Measurements from ENCODE around the gene NTM.

The NTM gene

GRCh38 chr11:131572423-131572822, 202.0 kb downstream of the NTM start:
- no peak for DNase-seq

DNA sequence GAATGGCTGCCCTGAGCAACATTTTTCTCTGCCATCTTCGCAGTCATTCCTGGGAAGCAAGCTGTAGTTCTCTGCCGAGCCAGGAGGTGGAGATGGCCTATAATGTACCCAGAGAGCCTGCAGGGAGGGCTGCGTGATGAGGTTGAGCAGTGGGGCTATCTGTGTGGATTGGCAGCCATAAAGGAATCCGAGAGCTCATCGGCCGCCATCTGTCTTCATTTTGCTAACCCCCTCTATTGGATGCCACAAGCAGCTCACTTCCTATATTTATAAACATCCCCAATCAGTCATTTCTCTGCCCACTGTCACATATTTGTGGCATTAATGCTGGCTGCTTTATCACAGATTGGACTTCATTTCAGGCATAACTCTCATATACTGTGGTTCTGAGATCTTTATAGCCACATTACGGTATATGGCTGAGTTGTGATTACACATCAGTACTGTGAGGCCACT, 209.5 kb downstream of the NTM start:
- DNase-seq: no peak

DNA sequence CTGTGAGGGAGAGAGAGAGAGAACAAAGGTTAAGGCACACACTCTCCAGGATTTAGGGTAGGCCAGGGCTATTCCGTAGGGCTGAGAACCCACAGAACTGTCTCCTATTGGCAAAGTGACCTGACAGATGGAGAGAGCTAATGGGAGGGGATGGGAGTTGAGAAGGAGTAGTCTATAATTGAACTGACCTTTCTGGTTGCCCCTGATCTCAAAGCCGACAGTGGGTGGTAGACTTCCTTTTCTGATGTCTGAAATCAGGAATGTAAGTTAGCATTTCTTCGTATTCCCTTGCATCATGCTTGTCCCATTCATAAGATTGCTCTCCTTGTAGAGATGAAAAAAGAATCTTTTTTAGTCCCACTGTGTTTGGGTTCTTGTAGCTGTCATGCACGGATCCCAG, 210.1 kb downstream of the NTM start:
- DNase-seq: no peak

DNA sequence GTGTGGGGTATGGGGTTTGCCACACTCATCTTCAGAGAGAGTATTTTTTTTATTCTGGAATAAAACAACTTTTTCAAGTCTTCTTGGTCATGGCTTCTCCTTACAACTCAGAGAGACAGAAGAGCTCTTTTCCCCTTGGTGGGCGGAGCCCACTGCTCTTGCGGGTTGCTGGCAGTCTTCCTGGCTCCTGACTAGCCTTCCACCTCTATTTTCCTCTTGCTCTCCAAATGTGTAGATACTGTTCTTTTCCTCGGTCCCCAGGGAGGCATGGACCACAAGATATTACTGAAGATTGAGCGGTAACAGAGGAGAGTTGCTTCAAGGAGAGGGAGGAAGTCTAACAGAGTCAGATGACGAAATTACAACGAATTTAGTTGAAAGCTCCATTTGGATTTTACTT, 210.6 kb downstream of the NTM start:
- DNase-seq: no peak

DNA sequence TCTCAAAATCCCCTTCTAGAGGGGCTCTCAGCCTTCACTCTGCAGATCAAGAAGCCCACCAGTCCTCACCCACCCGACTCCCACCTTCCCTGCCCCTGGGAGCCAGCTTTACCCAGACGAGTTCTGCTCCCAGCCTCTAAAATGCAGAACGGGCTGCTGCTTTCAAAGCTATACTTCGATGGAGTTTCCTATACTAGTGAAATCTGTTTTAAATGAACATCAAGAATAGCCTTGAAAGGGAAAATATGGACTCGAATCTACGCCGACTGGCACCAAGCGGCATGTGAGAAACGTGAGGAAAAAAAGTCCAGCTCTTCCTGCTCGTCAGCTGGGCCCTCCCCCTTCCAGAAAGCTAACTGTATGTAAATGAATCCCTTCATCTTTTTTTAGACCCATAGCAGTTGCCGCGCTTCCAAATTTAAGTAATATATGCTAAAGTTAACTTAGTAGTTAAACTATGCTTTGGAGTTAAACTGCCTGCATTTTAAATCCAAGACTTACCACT, 211.7 kb downstream of the NTM start:
- DNase-seq: no peak

- no peak for DNase-seq
These were observed 213.0 kb downstream of the NTM start for GRCh38 chr11:131583421-131583820.

DNA sequence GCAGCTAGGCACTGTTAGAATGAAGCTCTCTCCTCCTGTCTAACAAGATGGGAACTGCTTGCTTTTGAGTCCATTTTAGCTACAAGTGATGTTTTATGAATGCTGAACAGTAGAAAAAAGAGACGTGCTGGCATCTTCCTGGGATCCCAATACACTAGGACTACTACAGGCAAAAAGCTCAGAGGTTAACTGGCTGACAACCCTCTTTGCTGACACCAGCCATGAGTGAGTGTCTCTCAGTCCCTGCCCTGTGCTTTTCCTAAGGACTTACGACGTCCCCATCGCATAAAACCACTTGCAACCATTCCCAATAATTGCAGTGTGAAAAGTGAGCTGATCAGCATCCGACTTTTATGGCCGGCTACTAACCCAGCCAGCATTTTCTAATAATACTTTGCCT, 213.5 kb downstream of the NTM start:
- no peak for DNase-seq

DNA sequence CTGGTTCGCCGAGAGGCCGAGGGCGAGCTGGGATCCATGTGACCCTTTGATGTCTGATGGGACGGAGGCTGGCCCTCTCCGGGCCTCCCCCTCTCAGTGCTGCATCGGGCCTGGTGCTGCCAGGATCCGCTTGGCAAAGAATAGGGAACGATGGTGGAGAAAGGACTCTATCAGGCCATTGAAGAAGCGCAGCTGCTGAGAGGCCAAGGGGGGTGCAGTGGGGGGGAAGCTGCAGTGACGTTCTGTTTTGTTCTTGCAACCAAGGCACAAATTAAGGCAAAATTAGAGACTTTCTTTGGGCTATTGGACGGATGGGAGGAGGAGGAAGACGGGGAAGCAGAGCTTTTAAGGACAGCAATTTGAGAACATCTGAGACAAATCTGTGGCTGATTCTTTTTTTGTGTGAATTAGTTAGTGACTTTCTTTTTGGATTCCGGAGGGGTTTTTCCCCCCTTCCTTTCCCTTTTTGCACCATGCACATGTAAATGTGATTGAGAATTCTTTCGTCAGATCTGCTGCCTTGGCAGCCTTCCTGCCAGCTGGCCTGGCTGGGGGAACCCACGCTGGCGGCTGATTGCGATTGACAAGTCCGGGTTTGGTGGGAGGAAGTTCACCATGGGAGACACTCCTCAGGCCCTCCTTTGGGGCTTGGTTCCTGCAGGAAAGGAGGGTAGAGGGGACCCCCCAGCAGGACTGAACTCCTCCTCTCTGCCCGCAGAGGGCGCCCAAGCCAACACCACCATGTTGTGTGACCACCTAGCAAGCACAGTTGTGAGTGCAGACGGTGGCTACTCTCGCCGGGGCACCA, 214.6 kb downstream of the NTM start:
- no peak for DNase-seq

DNA sequence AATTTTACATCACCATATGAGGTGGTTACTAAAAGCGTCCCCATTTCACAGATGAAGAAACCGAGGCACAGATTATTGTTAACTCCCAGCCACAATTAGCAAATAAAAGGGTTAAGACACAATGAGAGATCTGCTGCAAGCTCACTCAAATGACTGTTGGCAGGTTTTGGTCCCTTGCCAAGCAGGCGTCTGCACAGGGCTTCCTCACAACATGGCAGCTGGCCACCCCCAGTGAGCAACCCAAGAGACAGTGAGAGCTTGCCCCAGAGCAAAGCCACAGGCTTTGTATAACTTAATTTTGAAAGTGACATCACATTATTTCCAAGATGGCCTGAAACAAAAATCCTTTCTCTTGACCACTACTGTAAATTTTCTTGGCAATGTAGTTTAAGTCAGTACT, 217.6 kb downstream of the NTM start:
- no peak for DNase-seq

DNA sequence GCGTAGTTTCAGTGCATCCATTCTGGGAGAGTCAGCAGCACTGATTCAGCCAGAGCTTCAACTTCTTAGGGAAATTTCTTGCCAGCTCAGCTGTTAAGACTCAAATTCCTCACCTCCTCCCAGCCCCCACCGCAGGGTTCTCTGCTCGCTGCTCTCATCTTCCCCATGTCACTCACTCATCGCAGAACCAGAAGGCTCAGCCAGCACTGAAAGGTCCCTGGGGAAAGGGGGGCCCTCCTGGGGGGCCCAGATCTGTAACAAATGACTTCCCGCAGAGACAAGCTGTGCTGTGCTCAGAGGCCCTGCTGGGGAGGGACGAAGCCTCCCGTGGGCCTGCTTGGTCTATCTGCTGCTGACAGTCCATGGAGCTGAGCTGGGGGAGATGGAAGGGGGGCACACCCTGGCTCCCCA, 220.6 kb downstream of the NTM start:
- DNase-seq: no peak

DNA sequence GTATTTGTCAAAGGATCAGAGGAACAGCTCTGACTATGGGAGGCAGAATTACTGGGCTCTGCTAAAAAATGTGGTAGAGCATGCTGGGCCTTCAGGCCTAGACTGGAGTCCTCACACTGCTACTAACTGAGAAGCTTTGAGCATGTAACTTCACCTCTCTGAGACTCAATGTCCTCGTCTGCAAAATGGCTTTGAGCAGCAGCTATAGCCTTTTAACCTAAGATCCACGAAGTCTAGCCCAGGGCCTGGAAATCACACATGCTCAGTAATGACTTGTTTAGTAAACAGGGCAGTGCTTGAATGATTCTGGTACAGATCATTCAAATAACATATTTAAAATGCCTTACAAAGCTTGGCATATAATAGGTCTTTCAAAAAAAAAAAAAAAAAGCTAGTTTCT, 221.7 kb downstream of the NTM start:
- no peak for DNase-seq

- no peak for DNase-seq
These were observed 222.3 kb downstream of the NTM start for GRCh38 chr11:131592734-131593133.

- no peak for DNase-seq
These were observed 222.9 kb downstream of the NTM start for GRCh38 chr11:131593301-131593700.

- DNase-seq: no peak
These were observed 225.4 kb downstream of the NTM start for GRCh38 chr11:131595797-131596196.

DNA sequence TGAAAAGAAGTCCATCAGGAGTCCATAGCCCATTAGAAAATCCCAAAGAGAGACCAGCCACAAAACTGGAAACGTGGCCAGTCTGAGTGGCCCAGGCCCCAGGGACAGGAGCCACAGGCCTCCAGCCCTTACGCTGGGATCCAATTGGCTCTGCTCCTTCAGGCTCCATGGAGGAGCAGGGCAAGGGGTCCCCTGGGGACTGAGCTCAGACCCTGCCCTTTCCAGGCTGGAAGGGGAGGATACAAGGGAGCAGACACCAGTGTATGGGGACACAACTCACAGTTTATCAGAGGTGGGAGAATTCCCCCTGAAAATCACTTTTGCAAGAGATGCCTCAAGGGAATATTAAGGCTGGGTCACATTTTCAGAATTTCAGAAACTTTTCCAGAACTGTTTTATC, 227.5 kb downstream of the NTM start:
- no peak for DNase-seq

DNA sequence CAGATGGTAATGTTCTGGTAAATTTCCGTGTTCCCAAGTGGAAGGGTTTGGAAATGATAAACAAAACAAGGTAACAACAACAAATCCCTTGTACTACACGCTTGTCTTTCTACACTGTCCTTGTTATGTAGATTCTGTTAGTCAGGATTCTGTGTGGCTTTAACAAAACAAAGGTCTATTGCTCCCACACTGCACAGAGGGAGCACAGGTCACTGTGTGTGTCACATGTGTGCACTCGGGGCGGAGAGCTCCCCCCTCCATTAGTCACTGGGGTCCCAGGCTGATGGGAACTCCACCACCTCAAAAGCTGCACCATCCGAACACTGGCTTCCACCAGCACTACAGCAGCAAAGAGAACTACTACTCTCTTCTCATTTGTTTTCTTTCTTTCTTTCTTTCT, 227.9 kb downstream of the NTM start:
- no peak for DNase-seq

GRCh38 chr11:131599285-131599684, 228.9 kb downstream of the NTM start:
- DNase-seq: no peak

- DNase-seq: no peak
These were observed 230.2 kb downstream of the NTM start for GRCh38 chr11:131600628-131601027.

DNA sequence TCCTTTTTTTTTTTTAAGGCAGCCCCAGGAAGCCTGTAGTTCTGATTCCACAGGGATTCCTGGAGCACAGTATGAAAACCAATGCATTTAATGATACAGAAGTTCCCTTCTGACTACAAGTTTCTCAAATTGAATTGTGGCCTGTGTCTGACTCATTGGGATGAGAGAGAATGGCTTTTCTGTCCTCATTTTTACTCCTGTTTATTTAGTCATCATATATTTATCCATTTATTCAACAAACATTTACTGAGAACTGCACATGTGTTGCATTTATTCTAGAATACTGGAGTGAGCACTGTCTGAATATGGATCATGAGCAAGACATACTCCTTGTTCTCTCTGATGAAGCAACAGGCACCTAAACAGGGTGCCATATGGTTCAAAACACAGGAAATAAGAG, 231.2 kb downstream of the NTM start:
- no peak for DNase-seq

GRCh38 chr11:131602431-131602830, 232.0 kb downstream of the NTM start:
- no peak for DNase-seq

DNA sequence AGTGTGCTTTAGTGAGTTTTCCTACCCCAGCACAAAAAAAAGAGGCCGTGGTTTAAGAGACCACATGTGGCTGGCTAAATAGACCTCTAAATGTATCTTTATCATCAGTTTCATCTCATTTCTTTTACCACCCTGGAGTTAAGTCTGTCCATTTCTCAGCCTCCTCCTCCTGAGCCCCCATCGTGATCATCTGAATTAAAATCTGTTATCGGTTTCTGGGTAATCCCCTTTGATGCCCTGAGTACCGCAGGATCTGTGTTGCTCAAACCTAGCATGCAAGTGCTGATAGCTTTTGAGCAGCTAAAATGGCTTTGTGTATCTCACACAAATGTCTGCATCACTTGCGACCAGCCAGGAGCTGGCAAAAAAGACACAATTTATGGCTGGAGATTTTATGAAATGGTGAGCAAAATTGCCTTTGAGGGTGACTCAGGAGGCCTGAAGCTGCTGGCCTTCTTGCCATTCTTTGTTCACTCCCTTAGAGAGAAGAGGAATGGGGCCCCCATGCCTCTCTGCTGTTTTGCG, 236.5 kb downstream of the NTM start:
- no peak for DNase-seq

DNA sequence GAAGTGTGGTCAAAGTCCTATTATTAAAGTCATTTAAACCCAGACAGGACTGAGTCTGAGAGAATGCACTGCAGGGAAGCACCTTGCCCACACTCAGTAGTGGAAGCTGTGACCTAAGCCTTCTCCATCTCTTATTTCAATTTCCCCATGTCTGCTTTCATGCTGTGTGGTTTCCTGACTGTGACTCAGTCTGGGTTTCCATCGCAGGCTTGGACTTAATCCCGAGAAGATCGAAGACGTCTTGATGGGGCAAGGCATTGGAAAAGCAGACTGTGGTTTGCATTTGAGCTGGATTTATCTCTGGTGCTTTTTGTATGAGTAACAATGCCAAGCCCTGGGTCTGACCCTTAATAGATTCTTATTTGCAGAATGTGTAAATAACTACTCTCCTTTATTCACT, 238.9 kb downstream of the NTM start:
- DNase-seq: no peak

- DNase-seq: no peak
These were observed 239.5 kb downstream of the NTM start for GRCh38 chr11:131609921-131610320.

- no peak for DNase-seq
These were observed 240.9 kb downstream of the NTM start for GRCh38 chr11:131611322-131611721.

- no peak for DNase-seq
These were observed 242.1 kb downstream of the NTM start for GRCh38 chr11:131612533-131612932.
